Hindlimb muscle (tissue), 1 donor: ENCODE data around the gene KTN1. TPM values are rescaled to one million over a fixed set of nuclear protein-coding genes. Genes with fewer than 3 reads are reported as not detected.

Experiments used
- DNase-seq: peaks from one replicate; pipeline ENCODE4 v3.0.0-alpha.2; 2013
- polyA plus RNA-seq: library from polyadenylated mRNA; unstranded; fragments of 120-200 nt; gene quantifications from one replicate; pipeline ENCODE4 v1.2.1, GENCODE V29; 2013; ENCODE audit not compliant: insufficient read length

KTN1 gene
- polyA plus RNA-seq, 1 donor: 141 TPM

GRCh38 chr14:55578511-55578910 is 1.5 kb upstream of the KTN1 start:
- DNase-seq: no peak

GRCh38 chr14:55580470-55581341 is 699 bp downstream of the KTN1 start:
- peak; percentile 54 for DNase-seq

GRCh38 chr14:55581342-55581771 is 1.4 kb downstream of the KTN1 start:
- DNase-seq: no peak

GRCh38 chr14:55582746-55583145 is 2.7 kb downstream of the KTN1 start:
- DNase-seq: no peak

- DNase-seq: no peak
These were observed 4.0 kb downstream of the KTN1 start for GRCh38 chr14:55583942-55584468.

DNA sequence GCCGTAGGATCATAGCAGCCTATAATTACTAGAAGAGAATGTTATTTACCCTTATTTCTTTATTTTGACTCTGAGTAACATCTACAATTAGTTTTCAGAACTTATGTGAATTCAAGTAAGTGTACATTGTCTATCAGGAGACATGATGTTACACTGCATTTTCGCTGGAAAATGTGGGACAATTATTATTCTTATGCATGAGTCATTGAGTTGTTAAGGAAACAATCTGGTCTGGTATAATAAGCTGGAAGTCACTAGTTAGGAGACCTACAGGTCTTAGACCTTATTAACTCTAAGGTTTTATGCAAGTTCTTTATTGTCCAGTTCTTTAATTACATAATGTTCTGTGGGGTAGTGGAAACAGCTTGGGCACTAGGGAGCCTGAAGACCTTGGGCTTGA is 5.8 kb downstream of the KTN1 start:
- no peak for DNase-seq

DNA sequence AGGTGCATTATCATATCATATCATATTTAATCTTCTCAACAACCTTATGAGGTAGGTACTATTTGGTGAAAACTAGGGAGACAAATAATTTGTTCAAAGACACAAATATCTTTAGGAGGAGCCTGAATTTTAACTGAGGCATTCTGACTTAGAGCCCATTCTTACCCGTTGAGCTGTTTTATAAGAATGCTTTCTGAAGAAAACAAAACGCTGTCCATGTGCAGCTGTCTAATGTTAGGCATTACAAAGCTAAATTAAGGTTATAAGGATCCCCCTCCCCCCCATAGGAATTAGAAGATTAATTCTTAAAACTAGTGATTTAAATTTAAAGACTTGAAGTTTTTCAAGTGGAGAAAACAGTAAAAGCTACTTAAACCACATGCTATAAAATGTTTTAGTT is 6.4 kb downstream of the KTN1 start:
- DNase-seq: no peak

DNA sequence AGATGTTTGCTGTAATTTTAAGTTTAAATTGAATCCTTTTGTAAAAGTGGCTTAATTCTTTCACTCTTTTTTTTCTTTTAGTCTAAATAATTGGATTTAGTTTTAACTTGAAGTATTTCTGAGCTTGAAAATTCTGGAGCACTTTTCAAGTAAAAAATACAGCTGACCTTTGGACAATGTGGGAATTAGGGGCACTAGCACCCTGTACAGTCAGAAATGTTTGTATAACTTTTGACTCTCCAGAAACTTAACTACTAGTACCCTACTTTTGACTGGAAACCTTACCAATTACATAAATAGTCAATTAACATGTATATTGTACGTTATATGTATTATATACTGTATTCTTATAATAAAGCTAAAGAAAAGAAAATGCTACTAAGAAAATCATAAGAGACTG is 7.8 kb downstream of the KTN1 start:
- no peak for DNase-seq

DNA sequence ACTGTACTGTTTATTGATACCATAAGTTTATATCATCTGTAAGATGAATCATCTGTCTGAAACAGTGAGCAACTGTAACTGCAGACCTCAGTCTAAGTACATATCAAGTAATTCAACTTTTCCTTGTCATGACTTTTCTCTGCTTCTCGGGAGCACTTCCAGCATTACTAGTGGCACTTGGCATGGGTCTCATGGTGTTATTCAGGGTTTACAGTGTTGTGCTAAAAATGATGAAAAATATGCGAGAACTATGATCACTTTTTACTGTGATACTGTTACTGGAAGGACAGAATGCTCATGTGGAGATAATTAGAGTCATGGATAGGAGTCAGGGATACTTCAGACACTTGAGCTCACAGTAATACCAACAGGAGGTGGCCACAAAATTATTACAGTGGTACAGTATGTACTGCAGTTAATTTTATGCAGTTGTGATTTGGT is 8.3 kb downstream of the KTN1 start:
- no peak for DNase-seq

DNA sequence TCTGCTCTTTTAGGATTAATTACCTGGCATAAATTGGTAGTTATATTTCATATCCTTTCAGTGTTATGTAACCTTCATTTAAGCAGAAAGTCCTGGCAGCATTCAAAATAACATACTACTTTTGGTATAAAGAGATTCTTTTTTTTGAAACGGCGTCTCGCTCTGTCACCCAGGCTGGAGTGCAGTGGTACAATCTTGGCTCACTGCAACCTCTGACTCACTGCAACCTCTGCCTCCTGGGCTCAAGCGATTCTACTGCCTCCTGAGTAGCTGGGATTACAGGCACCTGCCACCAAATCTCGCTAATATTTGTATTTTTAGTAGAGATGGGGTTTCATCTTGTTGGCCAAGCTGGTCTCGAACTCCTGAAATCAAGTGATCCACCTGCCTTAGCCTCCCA is 9.2 kb downstream of the KTN1 start:
- no peak for DNase-seq

- DNase-seq: no peak
These were observed 12.4 kb downstream of the KTN1 start for GRCh38 chr14:55592436-55592835.

DNA sequence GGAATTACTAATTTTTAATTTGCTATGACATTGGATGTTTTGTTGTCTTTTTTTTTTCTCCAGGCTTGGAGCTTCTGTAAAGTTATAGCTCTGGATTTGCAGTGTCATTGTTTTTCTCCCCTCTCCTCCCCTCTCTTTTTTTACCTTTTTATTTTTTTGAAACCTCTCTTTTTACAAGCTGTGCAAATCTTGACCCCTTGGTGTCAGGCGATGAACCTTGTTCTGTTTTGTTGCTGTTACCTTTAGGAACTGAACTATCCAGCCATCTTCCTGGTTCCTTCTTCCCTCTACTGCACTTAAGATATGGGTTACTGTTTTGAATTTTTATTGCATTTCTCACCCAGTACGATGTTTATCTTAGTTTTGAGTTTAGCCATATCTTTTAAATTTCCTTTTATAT is 13.7 kb downstream of the KTN1 start:
- no peak for DNase-seq

DNA sequence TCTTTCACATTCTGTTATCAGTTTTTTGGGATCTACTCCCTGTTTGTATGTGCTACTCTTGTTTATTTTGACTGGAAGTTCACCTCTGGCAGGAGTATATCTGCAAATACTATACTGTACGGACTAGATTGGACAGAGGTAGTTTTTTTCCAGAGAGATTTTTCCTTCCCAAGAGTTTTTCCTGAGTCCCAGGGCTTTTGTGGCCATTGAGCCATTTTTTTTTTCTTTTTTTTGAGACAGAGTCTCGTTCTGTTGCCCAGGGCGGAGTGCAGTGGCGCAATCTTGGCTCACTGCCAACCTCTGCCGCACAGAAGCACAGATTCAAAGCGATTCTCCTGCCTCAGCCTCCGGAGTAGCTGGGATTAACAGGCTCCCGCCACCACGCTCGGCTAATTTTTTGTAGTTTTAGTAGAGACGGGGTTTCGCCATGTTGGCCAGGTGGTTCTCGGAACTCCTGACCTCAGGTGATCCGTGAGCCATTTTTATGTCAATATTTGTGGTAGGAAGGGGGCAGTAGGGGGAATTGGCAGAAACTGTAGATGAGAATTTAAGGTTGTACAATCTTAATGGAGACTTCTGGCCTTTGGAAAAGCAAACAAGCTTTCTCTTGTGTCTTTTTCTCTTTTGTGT is 19.4 kb downstream of the KTN1 start:
- no peak for DNase-seq

GRCh38 chr14:55600784-55601561 is 21.0 kb downstream of the KTN1 start:
- DNase-seq: no peak

DNA sequence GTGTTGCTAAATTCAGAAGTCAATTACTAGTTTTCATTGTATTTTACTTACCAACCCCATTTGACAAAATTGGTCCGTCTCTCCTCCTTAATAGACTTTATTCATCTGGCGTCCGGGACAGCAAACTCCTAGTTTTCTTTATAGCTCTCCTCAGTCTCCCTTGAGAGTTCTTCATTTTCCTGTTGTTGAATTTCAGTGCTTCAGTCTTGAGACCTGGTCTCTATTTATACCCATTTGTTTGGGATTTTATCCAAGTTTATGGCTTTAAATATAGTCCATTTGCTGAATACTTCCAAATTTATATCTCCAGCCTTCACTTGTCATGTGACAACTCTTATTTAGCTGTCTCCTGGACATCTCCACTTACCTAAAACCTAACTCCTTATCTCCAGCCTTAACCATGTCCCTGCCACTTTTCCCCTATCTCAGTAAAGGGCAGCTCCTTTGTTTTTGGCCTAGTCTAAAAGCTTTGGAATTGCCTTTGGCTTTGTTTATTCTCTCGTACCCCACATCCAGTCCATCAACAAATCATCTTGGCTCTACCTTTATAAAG is 23.5 kb downstream of the KTN1 start:
- no peak for DNase-seq

GRCh38 chr14:55604488-55604887 is 24.5 kb downstream of the KTN1 start:
- DNase-seq: no peak

DNA sequence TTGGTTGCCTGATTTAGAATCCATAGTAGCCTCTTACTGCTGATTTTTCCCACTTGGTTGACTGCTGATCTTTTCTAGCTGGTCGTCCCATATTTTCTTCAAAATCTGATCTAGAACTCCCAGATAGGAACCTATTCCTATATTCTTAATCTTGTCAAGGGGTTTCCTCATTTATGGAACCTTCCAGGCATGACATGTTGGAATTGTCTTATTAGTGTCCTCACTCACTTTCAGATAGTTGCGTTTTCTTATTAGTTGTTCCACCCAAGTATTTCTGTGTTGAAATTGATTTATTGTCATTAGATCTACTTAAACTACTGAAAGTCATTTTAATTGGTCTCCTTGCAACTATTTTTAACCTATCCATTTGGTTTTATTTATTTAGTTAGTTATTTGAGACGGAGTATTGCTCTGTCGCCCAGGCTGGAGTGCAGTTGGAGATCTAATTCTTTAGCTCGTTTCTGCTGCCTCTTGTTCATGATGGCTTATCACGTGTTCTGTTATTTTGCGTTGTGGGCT is 25.0 kb downstream of the KTN1 start:
- DNase-seq: no peak

DNA sequence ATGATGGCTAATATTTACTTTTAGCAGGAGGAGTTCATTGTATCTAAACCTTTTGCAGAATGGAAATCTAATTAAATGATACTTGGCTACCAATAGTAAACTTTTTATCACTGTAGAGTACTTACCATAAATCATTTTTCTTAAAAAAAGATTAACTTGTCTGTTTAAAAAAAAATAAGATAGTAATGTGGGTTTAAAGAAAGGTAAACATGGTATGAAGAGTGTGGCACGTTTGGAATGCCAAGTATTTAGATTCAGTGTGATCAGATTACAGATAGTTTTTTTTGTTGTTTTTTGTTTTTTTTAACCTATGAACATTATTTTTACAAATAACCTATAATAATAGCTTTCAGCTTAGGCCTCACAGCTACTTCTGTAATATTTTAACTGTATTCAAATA is 25.8 kb downstream of the KTN1 start:
- DNase-seq: no peak

GRCh38 chr14:55607386-55607785 is 27.4 kb downstream of the KTN1 start:
- DNase-seq: no peak

DNA sequence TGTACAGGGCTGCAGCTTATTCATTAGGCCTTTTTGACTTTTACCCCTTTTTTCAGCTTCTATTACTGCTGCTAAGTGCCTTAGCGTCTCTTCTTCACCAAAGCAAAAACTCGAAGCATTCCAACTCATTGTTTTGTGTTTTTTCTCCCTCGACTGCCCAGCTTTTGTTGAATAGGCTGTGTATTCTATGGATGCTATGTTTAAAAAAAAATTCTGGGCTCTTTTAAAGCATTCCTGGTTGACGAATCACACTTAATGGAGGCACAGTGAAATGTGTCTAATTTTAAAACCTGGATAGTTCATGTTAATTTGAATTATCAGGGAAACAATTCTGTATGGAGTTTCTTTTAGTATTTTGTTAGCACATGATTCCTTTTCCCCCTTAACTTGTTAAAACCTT is 29.7 kb downstream of the KTN1 start:
- no peak for DNase-seq

DNA sequence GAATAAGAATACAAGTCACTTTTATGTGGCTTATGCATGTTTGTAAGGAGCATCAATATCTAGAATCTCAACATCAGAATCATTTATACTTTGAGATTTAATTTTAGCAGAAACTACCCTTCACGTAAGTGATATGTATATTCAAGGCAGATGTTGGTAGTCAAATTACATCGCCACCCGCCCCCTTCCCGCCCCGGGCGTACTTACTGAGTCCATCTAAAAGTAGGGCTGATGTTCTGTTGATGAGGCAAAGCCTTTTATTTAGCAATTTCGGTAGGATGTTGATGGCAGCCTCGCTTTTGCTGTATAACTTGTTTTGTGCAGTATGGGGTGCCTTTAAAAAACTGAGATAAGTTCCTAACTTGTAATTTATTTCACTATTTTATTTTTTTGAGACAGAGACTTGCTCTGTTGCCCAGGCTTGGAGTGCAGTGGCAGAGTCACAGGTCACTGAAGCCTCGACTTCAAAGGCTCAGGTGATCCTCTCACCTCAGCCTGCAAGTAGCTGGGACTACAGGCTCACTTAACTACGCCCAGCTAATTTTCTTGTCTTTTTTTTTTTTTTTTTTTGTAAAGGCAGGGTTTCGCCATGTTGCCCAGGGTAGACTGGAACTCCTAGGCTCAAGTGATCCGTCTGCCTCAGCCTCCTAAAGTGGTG is 30.8 kb downstream of the KTN1 start:
- no peak for DNase-seq

DNA sequence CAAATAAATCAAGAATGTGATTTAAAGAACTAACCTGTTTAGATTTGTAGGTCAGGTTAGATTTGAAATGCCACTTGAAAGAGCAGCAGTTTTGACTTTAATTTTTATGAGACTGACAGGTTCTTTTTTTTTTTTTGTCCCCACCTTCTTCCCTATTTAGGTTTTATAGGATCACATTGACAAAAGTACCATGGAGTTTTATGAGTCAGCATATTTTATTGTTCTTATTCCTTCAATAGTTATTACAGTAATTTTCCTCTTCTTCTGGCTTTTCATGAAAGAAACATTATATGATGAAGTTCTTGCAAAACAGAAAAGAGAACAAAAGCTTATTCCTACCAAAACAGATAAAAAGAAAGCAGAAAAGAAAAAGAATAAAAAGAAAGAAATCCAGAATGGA is 31.9 kb downstream of the KTN1 start:
- no peak for DNase-seq
